ENCODE data around the gene SMARCA4. TPM values are rescaled to one million over a fixed set of nuclear protein-coding genes. Genes with fewer than 3 reads are reported as not detected.

The SMARCA4 gene
- total RNA-seq, 1 experiment from 2014 or later = 127 TPM

GRCh38 chr19:11014403-11014911 is 53.6 kb downstream of the SMARCA4 start:
- TF ChIP-seq CTCF (IDR thresholded peaks at IDR 0.05; ENCODE audit: unreplicated experiment) = no peak
- Mint-ChIP-seq H3K36me3 (ENCODE audit: insufficient read depth, unreplicated experiment) (peaks cover 92% of the 10 kb centered on the region), H3K9me3 (ENCODE audit: unreplicated experiment) (no peaks in the 10 kb centered on the region), H3K27me3 (ENCODE audit: insufficient read depth, unreplicated experiment) (no peaks in the 10 kb centered on the region), H3K4me3 (ENCODE audit: unreplicated experiment) (no peak overlapping the region), H3K4me1 (ENCODE audit: insufficient read depth, unreplicated experiment) (no peaks in the 10 kb centered on the region), H3K27ac (ENCODE audit: low read depth, unreplicated experiment) (no peak overlapping the region)
- no TSS peak for BruUV-seq (replicated peaks)
- ChIA-PET CTCF (no interaction called here), POLR2A (no interaction called here)
- no peak for DNase-seq (ENCODE audit: unreplicated experiment)
- intact Hi-C loops (cut with micrococcal nuclease) = no loop called here

- TF ChIP-seq CTCF (IDR thresholded peaks at IDR 0.05; ENCODE audit: unreplicated experiment) = no peak
- H3K27me3 Mint-ChIP-seq (ENCODE audit: insufficient read depth, unreplicated experiment) = no peaks in the 10 kb centered on the region
Observed at GRCh38 chr19:11016631-11017030, 55.8 kb downstream of the SMARCA4 start.

DNA sequence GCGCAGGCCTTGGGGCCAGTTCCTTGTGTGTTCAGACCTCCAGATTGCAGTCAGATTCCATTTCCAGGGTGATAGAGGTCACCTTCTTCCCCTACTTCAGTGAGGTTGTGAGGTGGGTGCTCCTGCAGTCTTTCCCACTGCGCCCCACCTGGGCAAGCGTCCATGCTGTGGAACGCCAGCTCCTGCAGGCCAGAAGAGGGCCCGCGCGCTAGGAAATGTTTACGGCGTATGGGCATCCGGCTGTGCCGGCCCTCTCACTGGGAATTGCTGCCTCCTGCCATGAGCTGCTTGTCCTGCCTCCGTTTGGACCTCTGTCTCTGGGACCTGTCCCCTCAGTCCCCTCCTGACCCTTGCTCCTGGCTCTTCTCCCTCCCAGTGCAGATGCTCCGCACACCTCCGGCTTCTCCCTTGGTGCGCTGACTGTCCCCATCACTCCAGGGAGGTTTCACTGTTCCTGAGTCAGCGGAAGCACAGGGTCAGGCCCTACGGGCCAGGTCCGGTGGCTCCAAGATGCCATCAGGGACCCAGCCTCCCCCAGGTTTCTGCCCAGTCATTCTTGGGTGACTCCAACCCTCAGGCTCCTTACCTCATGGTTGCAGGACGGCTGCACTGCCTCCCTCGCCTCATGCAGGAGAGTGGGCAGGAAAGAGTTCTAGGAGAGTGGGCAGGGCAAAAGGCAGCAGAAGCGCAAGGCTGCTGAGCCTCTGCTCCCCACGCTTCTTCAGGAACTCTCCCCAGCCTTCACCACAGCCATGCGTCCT is 56.6 kb downstream of the SMARCA4 start:
- DNase-seq (ENCODE audit: unreplicated experiment) = no peak
- POLR2A ChIA-PET = no interaction called here
- CTCF ChIA-PET = interaction anchor here (1.0 to 1.1 kb wide), 2 partner anchors 18 to 81 kb away, joined by 3 read pairs; no protein-coding TSS in a partner anchor
- no peaks in the 10 kb centered on the region for H3K27me3 Mint-ChIP-seq (ENCODE audit: insufficient read depth, unreplicated experiment)
- H3K4me1 Mint-ChIP-seq (ENCODE audit: insufficient read depth, unreplicated experiment) = no peaks in the 10 kb centered on the region
- no peak overlapping the region for H3K4me3 Mint-ChIP-seq (ENCODE audit: unreplicated experiment)
- intact Hi-C loops (cut with micrococcal nuclease) = no loop called here
- peaks cover 90% of the 10 kb centered on the region for H3K36me3 Mint-ChIP-seq (ENCODE audit: insufficient read depth, unreplicated experiment)
- H3K27ac Mint-ChIP-seq (ENCODE audit: low read depth, unreplicated experiment) = no peak overlapping the region
- no peak for TF ChIP-seq CTCF (IDR thresholded peaks at IDR 0.05; ENCODE audit: unreplicated experiment)
- no TSS peak for BruUV-seq (replicated peaks)
- H3K9me3 Mint-ChIP-seq (ENCODE audit: unreplicated experiment) = no peaks in the 10 kb centered on the region

More at GRCh38 chr19:11016631-11017030, 55.8 kb downstream of the SMARCA4 start:
- no TSS peak for BruUV-seq (replicated peaks)
- no peak overlapping the region for H3K4me3 Mint-ChIP-seq (ENCODE audit: unreplicated experiment)
- intact Hi-C loops (cut with micrococcal nuclease) = no loop called here
- ChIA-PET CTCF (interaction anchor here (1.0 kb wide), 1 partner anchor 80 kb away, joined by 3 read pairs; no protein-coding TSS in a partner anchor), POLR2A (no interaction called here)
- no peaks in the 10 kb centered on the region for H3K4me1 Mint-ChIP-seq (ENCODE audit: insufficient read depth, unreplicated experiment)
- H3K36me3 Mint-ChIP-seq (ENCODE audit: insufficient read depth, unreplicated experiment) = peaks cover 90% of the 10 kb centered on the region
- no peak for DNase-seq (ENCODE audit: unreplicated experiment)
- H3K27ac Mint-ChIP-seq (ENCODE audit: low read depth, unreplicated experiment) = no peak overlapping the region
- no peaks in the 10 kb centered on the region for H3K9me3 Mint-ChIP-seq (ENCODE audit: unreplicated experiment)

DNA sequence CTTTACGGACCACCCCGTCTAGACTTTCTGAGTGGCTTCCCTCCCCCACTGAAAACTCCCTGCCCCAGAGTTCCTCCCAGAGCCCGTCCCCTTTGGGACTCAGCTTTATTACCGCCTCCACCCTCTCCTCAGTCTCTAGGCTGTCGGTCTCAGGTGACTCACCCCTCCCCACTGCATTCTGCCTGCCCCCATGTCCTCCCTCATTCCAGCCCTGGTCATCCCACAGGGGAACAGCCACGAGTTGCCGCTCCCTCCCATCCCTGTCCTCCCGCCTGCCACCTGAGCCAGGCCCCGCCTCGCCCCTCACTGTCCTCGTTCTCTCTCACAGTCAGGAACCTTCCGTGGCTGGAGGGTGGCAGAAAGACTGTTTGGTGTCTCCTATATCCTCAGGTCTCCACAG is 57.3 kb downstream of the SMARCA4 start:
- H3K36me3 Mint-ChIP-seq (ENCODE audit: insufficient read depth, unreplicated experiment) = peaks cover 89% of the 10 kb centered on the region
- H3K9me3 Mint-ChIP-seq (ENCODE audit: unreplicated experiment) = no peaks in the 10 kb centered on the region
- H3K27ac Mint-ChIP-seq (ENCODE audit: low read depth, unreplicated experiment) = no peak overlapping the region
- POLR2A ChIA-PET = no interaction called here
- intact Hi-C loops (cut with micrococcal nuclease) = no loop called here
- no peaks in the 10 kb centered on the region for H3K27me3 Mint-ChIP-seq (ENCODE audit: insufficient read depth, unreplicated experiment)
- H3K4me3 Mint-ChIP-seq (ENCODE audit: unreplicated experiment) = no peak overlapping the region
- CTCF ChIA-PET = interaction anchor here (1.1 kb wide), 1 partner anchor 17 kb away, joined by 3 read pairs; no protein-coding TSS in a partner anchor
- H3K4me1 Mint-ChIP-seq (ENCODE audit: insufficient read depth, unreplicated experiment) = no peaks in the 10 kb centered on the region
- DNase-seq (ENCODE audit: unreplicated experiment) = no peak
- no peak for TF ChIP-seq CTCF (IDR thresholded peaks at IDR 0.05; ENCODE audit: unreplicated experiment)
- BruUV-seq (replicated peaks) = no TSS peak

Data from MCF 10A (cell line).